ENCODE results near the gene CHSY1. TPM values are rescaled to one million over a fixed set of nuclear protein-coding genes. Genes with fewer than 3 reads are reported as not detected.

CHSY1 gene
- total RNA-seq, 6 experiments from 2014 or later: 29.2 to 44.2 (median 40.0) TPM

GRCh38 chr15:101192081-101192480, 59.8 kb downstream of the CHSY1 start:
- no peak for TF ChIP-seq CTCF (IDR thresholded peaks at IDR 0.05)

GRCh38 chr15:101191242-101191641, 60.6 kb downstream of the CHSY1 start:
- peak; percentile 38 for DNase-seq
- H3K4me3 Mint-ChIP-seq: peak overlapping the region; percentile 22; the same call in 1 of the 2 replicates
- H3K36me3 Mint-ChIP-seq (ENCODE audit: low read depth): peaks cover 9% of the 10 kb centered on the region; the same call in 1 of the 2 replicates
- no peak for TF ChIP-seq CTCF (IDR thresholded peaks at IDR 0.05)
- H3K27me3 Mint-ChIP-seq (ENCODE audit: insufficient read depth): no peaks in the 10 kb centered on the region
- H3K27ac Mint-ChIP-seq: peak overlapping the region; percentile 96
- peaks cover 90% of the 10 kb centered on the region for H3K4me1 Mint-ChIP-seq (ENCODE audit: low read depth)
- H3K9me3 Mint-ChIP-seq: no peaks in the 10 kb centered on the region

More at GRCh38 chr15:101192081-101192480, 59.8 kb downstream of the CHSY1 start:
- no peaks in the 10 kb centered on the region for H3K9me3 Mint-ChIP-seq
- peak overlapping the region; percentile 96 for H3K27ac Mint-ChIP-seq
- peaks cover 9% of the 10 kb centered on the region; the same call in 1 of the 2 replicates for H3K36me3 Mint-ChIP-seq (ENCODE audit: low read depth)
- H3K27me3 Mint-ChIP-seq (ENCODE audit: insufficient read depth): no peaks in the 10 kb centered on the region
- H3K4me3 Mint-ChIP-seq: peak overlapping the region; percentile 8; the same call in 1 of the 2 replicates
- H3K4me1 Mint-ChIP-seq (ENCODE audit: low read depth): peaks cover 83% of the 10 kb centered on the region
- no peak for DNase-seq

- Mint-ChIP-seq H3K4me1 (ENCODE audit: low read depth) (peaks cover 94% of the 10 kb centered on the region), H3K27ac (peak overlapping the region; percentile 96)
- DNase-seq: no peak
Measured at GRCh38 chr15:101190092-101190595, 61.7 kb downstream of the CHSY1 start.

GRCh38 chr15:101189409-101190091, 62.3 kb downstream of the CHSY1 start:
- Mint-ChIP-seq H3K9me3 (no peaks in the 10 kb centered on the region), H3K4me3 (peak overlapping the region; percentile 80), H3K4me1 (ENCODE audit: low read depth) (peaks cover 88% of the 10 kb centered on the region), H3K27me3 (ENCODE audit: insufficient read depth) (no peaks in the 10 kb centered on the region), H3K27ac (peak overlapping the region; percentile 96), H3K36me3 (ENCODE audit: low read depth) (peaks cover 14% of the 10 kb centered on the region; the same call in 1 of the 2 replicates)
- no peak for DNase-seq
- TF ChIP-seq CTCF (IDR thresholded peaks at IDR 0.05): no peak

More at GRCh38 chr15:101190092-101190595, 61.7 kb downstream of the CHSY1 start:
- H3K36me3 Mint-ChIP-seq (ENCODE audit: low read depth): peaks cover 14% of the 10 kb centered on the region; the same call in 1 of the 2 replicates
- TF ChIP-seq CTCF (IDR thresholded peaks at IDR 0.05): no peak
- H3K4me3 Mint-ChIP-seq: peak overlapping the region; percentile 4; the same call in 1 of the 2 replicates
- no peaks in the 10 kb centered on the region for H3K27me3 Mint-ChIP-seq (ENCODE audit: insufficient read depth)
- no peaks in the 10 kb centered on the region for H3K9me3 Mint-ChIP-seq

GRCh38 chr15:101188637-101189408, 63.0 kb downstream of the CHSY1 start:
- H3K9me3 Mint-ChIP-seq: no peaks in the 10 kb centered on the region
- peak; percentile 75 for DNase-seq
- peaks cover 82% of the 10 kb centered on the region for H3K4me1 Mint-ChIP-seq (ENCODE audit: low read depth)
- peak overlapping the region; percentile 96 for H3K27ac Mint-ChIP-seq
- H3K36me3 Mint-ChIP-seq (ENCODE audit: low read depth): peaks cover 14% of the 10 kb centered on the region; the same call in 1 of the 2 replicates
- H3K27me3 Mint-ChIP-seq (ENCODE audit: insufficient read depth): no peaks in the 10 kb centered on the region
- peak overlapping the region; percentile 80 for H3K4me3 Mint-ChIP-seq
- TF ChIP-seq CTCF (IDR thresholded peaks at IDR 0.05): 0 out of 2 replicates have a peak, but pooled peaks have one; percentile 9

All from HFFc6 (cell line).